H1 (cell line): ENCODE data around the gene ZNF200. TPM values are rescaled to one million over a fixed set of nuclear protein-coding genes. Genes with fewer than 3 reads are reported as not detected.

Experiments
- FOSL1 ChIP-seq: IDR thresholded peaks from 2 replicates; pipeline ENCODE4 v1.6.1; 2011; ENCODE audit warnings: mild to moderate bottlenecking, low read depth, low read length, moderate library complexity; ENCODE audit not compliant: insufficient read depth
- RNF2 ChIP-seq: fragments of 200-900, 300-1000 bp; sonication (generic); IDR thresholded peaks from 2 replicates; pipeline ENCODE4 v1.7.1; 2016; ENCODE audit warnings: borderline replicate concordance, low read depth, mild to moderate bottlenecking, antibody characterized with exemption, low read length; ENCODE audit not compliant: poor library complexity, severe bottlenecking; ENCODE audit errors: missing control alignments
- polyA plus RNA-seq, 7 experiments: library from polyadenylated mRNA; depleted of rRNA in 3 of 7; stranded (reverse) in 5 of 7; unstranded in 2 of 7; fragments of >200 nt in 5 of 7; fragments of 200-250 nt in 2 of 7; gene quantifications; 1 replicate in 5 of 7; 2 replicates in 1 of 7; 4 replicates in 1 of 7; pipeline versions ENCODE4 v1.2.1 to v1.2.3, GENCODE V29; 2011 to 2013; ENCODE audit warnings: missing spikeins in 2 of 7, mixed read lengths in 2 of 7
- total RNA-seq: library from RNA; stranded (reverse); fragmentation: NEBNext Ultra II Directional; extraction: Animal tissue kit (Norgen Biotek cat#: 25700); gene quantifications from 2 replicates; pipeline ENCODE4 v1.2.1, GENCODE V29; 2021
- TF ChIP-seq, protein P1 (sequence below): fragments of 300-600 bp; sonication (generic); IDR thresholded peaks from 2 replicates; pipeline ENCODE4 v1.7.1; 2012; ENCODE audit warnings: low read length, moderate library complexity, mild to moderate bottlenecking, inconsistent platforms; ENCODE audit not compliant: insufficient replicate concordance

ZNF200 gene
- total and polyA plus RNA-seq, 2 of the 8 experiments (the other 6 are each of a cell fraction or from before 2014, with no cell fraction given), result 2.7 to 9.9 TPM

DNA sequence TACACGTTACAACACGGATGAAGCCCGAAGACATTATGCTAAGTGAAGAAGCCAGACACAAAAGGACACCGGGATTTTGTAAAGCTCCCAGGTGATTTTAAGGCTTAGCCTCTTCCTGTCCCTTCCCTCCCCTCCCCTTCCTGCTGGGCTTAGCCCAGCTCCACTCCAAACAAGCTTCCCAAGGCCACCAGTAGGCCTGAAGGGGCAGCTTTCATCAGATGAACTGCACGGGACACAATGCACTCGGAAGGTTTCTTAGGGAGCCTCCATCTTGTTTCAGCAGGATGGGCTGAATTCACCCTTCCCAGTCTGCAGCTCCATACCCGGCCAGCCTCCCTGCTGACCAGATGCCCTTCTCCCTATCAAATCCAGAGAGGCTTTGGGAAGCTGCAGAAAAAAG lies 11.0 kb upstream of the ZNF200 start (continued):
- TF ChIP-seq, protein P1, sequence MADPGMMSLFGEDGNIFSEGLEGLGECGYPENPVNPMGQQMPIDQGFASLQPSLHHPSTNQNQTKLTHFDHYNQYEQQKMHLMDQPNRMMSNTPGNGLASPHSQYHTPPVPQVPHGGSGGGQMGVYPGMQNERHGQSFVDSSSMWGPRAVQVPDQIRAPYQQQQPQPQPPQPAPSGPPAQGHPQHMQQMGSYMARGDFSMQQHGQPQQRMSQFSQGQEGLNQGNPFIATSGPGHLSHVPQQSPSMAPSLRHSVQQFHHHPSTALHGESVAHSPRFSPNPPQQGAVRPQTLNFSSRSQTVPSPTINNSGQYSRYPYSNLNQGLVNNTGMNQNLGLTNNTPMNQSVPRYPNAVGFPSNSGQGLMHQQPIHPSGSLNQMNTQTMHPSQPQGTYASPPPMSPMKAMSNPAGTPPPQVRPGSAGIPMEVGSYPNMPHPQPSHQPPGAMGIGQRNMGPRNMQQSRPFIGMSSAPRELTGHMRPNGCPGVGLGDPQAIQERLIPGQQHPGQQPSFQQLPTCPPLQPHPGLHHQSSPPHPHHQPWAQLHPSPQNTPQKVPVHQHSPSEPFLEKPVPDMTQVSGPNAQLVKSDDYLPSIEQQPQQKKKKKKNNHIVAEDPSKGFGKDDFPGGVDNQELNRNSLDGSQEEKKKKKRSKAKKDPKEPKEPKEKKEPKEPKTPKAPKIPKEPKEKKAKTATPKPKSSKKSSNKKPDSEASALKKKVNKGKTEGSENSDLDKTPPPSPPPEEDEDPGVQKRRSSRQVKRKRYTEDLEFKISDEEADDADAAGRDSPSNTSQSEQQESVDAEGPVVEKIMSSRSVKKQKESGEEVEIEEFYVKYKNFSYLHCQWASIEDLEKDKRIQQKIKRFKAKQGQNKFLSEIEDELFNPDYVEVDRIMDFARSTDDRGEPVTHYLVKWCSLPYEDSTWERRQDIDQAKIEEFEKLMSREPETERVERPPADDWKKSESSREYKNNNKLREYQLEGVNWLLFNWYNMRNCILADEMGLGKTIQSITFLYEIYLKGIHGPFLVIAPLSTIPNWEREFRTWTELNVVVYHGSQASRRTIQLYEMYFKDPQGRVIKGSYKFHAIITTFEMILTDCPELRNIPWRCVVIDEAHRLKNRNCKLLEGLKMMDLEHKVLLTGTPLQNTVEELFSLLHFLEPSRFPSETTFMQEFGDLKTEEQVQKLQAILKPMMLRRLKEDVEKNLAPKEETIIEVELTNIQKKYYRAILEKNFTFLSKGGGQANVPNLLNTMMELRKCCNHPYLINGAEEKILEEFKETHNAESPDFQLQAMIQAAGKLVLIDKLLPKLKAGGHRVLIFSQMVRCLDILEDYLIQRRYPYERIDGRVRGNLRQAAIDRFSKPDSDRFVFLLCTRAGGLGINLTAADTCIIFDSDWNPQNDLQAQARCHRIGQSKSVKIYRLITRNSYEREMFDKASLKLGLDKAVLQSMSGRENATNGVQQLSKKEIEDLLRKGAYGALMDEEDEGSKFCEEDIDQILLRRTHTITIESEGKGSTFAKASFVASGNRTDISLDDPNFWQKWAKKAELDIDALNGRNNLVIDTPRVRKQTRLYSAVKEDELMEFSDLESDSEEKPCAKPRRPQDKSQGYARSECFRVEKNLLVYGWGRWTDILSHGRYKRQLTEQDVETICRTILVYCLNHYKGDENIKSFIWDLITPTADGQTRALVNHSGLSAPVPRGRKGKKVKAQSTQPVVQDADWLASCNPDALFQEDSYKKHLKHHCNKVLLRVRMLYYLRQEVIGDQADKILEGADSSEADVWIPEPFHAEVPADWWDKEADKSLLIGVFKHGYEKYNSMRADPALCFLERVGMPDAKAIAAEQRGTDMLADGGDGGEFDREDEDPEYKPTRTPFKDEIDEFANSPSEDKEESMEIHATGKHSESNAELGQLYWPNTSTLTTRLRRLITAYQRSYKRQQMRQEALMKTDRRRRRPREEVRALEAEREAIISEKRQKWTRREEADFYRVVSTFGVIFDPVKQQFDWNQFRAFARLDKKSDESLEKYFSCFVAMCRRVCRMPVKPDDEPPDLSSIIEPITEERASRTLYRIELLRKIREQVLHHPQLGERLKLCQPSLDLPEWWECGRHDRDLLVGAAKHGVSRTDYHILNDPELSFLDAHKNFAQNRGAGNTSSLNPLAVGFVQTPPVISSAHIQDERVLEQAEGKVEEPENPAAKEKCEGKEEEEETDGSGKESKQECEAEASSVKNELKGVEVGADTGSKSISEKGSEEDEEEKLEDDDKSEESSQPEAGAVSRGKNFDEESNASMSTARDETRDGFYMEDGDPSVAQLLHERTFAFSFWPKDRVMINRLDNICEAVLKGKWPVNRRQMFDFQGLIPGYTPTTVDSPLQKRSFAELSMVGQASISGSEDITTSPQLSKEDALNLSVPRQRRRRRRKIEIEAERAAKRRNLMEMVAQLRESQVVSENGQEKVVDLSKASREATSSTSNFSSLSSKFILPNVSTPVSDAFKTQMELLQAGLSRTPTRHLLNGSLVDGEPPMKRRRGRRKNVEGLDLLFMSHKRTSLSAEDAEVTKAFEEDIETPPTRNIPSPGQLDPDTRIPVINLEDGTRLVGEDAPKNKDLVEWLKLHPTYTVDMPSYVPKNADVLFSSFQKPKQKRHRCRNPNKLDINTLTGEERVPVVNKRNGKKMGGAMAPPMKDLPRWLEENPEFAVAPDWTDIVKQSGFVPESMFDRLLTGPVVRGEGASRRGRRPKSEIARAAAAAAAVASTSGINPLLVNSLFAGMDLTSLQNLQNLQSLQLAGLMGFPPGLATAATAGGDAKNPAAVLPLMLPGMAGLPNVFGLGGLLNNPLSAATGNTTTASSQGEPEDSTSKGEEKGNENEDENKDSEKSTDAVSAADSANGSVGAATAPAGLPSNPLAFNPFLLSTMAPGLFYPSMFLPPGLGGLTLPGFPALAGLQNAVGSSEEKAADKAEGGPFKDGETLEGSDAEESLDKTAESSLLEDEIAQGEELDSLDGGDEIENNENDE, result no peak
- TF ChIP-seq FOSL1 (no peak), RNF2 (no peak)
- TF ChIP-seq, all 59 proteins: peak for 0
